Neural cell (in vitro differentiated cells): ENCODE measurements around the gene POLE3.

ENCODE experiments used
- CTCF ChIP-seq: fragments of 450-650 bp; IDR thresholded peaks from 2 replicates; pipeline ENCODE4 v1.5.1; 2014; ENCODE audit warnings: antibody characterized with exemption, mild to moderate bottlenecking, moderate library complexity; ENCODE audit not compliant: poor library complexity, severe bottlenecking
- EP300 ChIP-seq: fragments of 450-650 bp; conservative IDR thresholded peaks from 2 replicates; pipeline ENCODE4 v1.6.1; 2014; ENCODE audit warnings: antibody characterized with exemption, mild to moderate bottlenecking, moderate library complexity; ENCODE audit not compliant: poor library complexity, severe bottlenecking
- EZH2 ChIP-seq: fragments of 200-600, 300-800 bp; shearing (Covaris generic), sonication (generic); IDR thresholded peaks from 2 replicates; pipeline ENCODE4 v1.6.1; 2014; ENCODE audit warnings: antibody characterized with exemption, low read length, borderline replicate concordance, mild to moderate bottlenecking; ENCODE audit not compliant: insufficient read depth, poor library complexity, severe bottlenecking
- MXI1 ChIP-seq: fragments of 450-650 bp; conservative IDR thresholded peaks from 2 replicates; pipeline ENCODE4 v1.6.1; 2014; ENCODE audit warnings: antibody characterized with exemption, mild to moderate bottlenecking; ENCODE audit not compliant: poor library complexity, severe bottlenecking
- POLR2AphosphoS5 ChIP-seq: IDR thresholded peaks from 2 replicates; pipeline ENCODE4 v1.6.1; 2012
- RAD21 ChIP-seq: fragments of 450-650 bp; conservative IDR thresholded peaks from 2 replicates; pipeline ENCODE4 v1.6.1; 2014; ENCODE audit warnings: antibody characterized with exemption, mild to moderate bottlenecking, moderate library complexity
- REST ChIP-seq: IDR thresholded peaks from 2 replicates; pipeline ENCODE4 v1.6.1; 2012; ENCODE audit warnings: borderline replicate concordance
- SMC3 ChIP-seq: fragments of 450-650 bp; conservative IDR thresholded peaks from 2 replicates; pipeline ENCODE4 v1.6.1; 2014; ENCODE audit warnings: antibody characterized with exemption, mild to moderate bottlenecking, moderate library complexity; ENCODE audit not compliant: poor library complexity
- TAF1 ChIP-seq: IDR thresholded peaks from 2 replicates; pipeline ENCODE4 v1.6.1; 2012; ENCODE audit warnings: low read depth

GRCh38 chr9:113452113-113452605 is 41.7 kb upstream of the POLE3 start:
- TF ChIP-seq POLR2AphosphoS5 (no peak), CTCF (no peak), RAD21 (no peak), TAF1 (no peak), MXI1 (no peak), EZH2 (no peak), EP300 (no peak), REST (no peak), SMC3 (no peak)
